ENCODE data around the gene CCDC17.

Gene CCDC17

DNA sequence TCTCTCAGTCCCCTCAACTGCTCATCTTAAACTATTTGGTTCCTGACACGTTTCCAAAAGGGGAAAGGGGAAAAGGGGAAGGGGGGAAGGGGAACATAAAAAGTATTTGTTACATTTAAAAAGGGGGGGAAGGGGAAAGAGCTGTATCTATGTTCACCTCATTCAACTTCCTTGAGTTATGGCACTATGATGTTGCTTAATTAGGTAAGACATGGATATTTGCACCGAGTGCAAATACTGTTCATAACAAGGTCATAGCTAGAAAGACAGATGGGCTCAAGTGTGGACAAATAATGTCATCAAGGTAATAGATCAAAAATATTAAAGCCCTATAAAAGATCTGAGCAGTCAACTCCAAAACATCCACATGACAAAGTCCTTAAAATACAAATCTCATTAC lies 36.5 kb upstream of the CCDC17 start:
- DNase-seq (ENCODE audit: low spot score): no peak
- in situ Hi-C loops (cut with MboI; ENCODE audit: low sequenced_read_pairs, unreplicated experiment): no loop called here
- TF ChIP-seq, protein P1, sequence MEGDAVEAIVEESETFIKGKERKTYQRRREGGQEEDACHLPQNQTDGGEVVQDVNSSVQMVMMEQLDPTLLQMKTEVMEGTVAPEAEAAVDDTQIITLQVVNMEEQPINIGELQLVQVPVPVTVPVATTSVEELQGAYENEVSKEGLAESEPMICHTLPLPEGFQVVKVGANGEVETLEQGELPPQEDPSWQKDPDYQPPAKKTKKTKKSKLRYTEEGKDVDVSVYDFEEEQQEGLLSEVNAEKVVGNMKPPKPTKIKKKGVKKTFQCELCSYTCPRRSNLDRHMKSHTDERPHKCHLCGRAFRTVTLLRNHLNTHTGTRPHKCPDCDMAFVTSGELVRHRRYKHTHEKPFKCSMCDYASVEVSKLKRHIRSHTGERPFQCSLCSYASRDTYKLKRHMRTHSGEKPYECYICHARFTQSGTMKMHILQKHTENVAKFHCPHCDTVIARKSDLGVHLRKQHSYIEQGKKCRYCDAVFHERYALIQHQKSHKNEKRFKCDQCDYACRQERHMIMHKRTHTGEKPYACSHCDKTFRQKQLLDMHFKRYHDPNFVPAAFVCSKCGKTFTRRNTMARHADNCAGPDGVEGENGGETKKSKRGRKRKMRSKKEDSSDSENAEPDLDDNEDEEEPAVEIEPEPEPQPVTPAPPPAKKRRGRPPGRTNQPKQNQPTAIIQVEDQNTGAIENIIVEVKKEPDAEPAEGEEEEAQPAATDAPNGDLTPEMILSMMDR (IDR thresholded peaks at IDR 0.05; ENCODE audit: borderline replicate concordance, control extremely low read depth, extremely low read depth, insufficient read depth, missing control alignments): no peak

DNA sequence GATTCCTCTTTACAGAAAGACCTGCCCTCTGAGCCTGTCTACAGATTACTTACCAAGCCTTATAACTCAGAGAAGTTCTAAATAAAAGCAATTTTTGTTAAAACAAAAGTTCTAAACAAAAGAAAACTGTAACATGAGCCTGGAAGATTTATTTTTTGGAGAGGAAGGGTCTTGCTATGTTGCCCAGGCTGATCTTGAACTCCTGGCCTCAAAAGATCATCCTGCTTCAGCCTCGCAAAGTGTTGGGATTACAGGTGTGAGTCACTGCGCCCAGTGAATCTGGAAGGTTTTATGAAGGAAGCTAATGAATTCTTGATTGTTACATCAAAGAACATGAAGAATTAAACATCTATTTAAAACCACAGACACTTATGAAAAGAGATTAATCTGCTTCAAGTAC lies 35.4 kb upstream of the CCDC17 start:
- DNase-seq (ENCODE audit: low spot score): no peak
- TF ChIP-seq, protein P1 (IDR thresholded peaks at IDR 0.05; ENCODE audit: borderline replicate concordance, control extremely low read depth, extremely low read depth, insufficient read depth, missing control alignments): no peak
- in situ Hi-C loops (cut with MboI; ENCODE audit: low sequenced_read_pairs, unreplicated experiment): no loop called here

DNA sequence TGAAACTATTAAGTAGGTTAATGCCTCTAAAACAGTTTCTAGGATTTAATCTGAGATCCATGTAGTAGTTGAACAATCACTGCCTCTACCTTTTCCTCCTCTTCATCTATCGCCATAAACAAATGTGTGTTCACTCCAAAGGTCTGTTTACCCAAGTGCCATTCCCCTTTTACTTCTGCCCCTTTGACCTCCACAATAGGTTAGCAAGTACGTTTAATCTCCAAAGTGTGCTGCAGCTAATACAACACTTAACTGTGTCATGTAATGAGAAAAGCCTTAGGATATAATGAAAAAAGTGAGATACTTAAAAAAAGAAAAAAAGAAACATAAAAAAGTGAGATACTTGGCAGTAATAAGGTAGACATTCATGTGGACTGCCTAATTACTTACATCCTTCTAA lies 34.3 kb upstream of the CCDC17 start:
- in situ Hi-C loops (cut with MboI; ENCODE audit: low sequenced_read_pairs, unreplicated experiment): no loop called here
- DNase-seq (ENCODE audit: low spot score): no peak
- TF ChIP-seq, protein P1 (IDR thresholded peaks at IDR 0.05; ENCODE audit: borderline replicate concordance, control extremely low read depth, extremely low read depth, insufficient read depth, missing control alignments): no peak

DNA sequence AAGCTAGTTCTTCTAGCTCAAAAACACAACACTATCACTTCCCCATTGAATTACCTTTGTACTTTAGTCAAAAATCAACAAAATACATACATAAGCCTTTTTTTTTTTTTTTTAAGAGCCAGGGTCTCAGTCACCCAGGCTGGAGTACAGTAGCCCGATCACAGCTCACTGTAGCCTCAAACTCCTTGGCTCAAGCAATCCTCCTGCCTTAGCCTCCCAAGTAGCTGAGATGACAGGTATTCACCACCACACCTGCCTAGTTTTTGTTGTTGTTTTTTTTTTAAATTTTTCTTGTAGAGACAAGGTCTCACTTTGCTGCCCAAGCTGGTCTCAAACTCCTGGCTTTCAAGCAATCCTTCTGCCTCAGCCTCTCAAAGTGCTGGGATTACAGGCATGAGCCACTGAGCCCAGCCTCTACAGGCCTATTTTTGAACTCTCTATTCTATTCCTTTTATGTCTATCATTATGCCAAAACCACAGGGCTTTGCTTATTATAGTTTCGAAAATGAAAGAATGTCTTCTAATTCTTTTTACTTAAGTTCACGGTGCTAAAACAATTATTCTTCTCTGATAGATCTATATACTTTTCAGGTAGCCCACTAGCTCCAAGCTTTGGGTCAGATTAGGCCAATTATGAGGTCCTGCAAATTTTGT lies 32.8 kb upstream of the CCDC17 start:
- in situ Hi-C loops (cut with MboI; ENCODE audit: low sequenced_read_pairs, unreplicated experiment): no loop called here
- TF ChIP-seq, protein P1 (IDR thresholded peaks at IDR 0.05; ENCODE audit: borderline replicate concordance, control extremely low read depth, extremely low read depth, insufficient read depth, missing control alignments): no peak
- DNase-seq (ENCODE audit: low spot score): no peak

DNA sequence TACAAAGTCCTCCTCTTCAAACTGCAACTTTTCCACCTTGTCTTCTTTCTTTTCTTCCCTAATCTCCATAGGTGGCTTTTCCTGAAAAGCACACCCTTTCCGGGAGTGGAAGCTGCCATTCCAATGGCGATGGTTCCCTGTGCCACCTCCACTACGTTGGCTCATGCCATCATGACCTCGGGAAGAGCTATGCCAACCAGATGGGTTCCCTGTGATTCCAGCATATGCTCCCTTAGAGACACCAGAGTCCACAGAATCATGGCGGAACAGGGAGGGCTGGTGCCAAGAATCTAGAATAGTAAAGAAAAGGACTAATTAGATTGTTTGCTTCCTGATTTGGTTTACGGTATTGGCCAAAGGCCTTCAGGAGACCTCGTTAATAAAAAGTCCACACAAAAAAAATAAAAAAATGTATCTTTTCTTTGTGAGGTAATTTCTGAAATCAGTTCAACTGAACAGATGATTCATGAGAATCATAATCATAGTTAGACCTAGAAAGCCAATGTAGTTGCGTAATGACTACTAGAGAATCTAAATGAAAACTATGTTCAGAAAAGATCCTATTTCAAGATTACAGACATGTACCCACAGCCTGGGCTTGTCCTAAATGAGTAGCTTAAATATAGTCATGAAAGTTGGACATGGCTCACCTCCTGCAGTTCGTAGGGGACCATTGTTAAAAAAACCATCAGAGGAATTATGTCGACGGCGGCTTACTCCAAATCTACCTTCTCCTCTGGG lies 30.9 kb upstream of the CCDC17 start:
- in situ Hi-C loops (cut with MboI; ENCODE audit: low sequenced_read_pairs, unreplicated experiment): no loop called here
- TF ChIP-seq, protein P1 (IDR thresholded peaks at IDR 0.05; ENCODE audit: borderline replicate concordance, control extremely low read depth, extremely low read depth, insufficient read depth, missing control alignments): no peak

DNA sequence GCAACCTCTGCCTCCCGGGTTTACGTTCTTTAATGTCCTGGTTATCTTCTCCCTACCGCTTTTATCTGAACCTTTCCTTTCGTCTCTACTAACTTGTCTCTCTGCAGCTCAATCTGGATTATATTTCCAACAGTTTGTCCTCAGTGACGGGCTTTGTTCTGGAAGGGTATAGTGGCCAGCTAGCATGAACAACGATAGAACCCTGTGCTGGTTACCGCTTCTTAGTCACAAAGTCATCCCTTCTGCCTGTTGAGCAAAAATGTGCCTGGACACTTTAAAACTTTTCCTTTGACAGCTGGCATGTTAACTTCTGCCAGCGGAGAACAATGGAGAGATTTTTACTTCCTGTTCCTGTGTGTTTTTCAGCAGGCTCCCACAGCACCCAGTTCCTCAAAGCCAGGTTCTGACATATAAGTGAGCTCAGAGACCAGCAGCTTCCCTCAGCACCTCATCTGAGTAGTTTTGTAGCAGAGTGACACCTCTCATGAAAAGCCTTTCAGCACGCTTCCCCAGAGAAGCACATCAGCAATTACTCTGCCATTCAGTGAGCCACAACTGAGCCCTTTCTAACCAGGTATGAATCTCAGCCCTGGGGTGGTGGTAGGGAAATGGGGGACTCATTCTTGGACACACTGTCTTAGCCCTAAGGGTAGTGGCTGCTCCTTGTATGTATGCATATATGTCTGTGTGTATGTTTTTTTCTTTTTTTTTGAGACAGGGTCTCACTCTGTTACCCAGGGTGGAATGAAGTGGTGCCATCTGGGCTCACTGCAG lies 23.6 kb upstream of the CCDC17 start:
- no peak for DNase-seq (ENCODE audit: low spot score)
- in situ Hi-C loops (cut with MboI; ENCODE audit: low sequenced_read_pairs, unreplicated experiment): no loop called here
- TF ChIP-seq, protein P1 (IDR thresholded peaks at IDR 0.05; ENCODE audit: borderline replicate concordance, control extremely low read depth, extremely low read depth, insufficient read depth, missing control alignments): no peak

More for the DNA sequence above, 30.9 kb upstream of the CCDC17 start:
- DNase-seq (ENCODE audit: low spot score): no peak

Data from GM13976 (cell line).